Endothelial cell of hepatic sinusoid (primary cell): Measurements from ENCODE around the gene SH2B3.

Experiments
- in situ Hi-C: cut with HindIII; loops from 2 replicates; pipeline ENCODE4 v1.10.0; 2017; ENCODE audit warnings: low sequenced_read_pairs

SH2B3 gene

GRCh38 chr12:111408686-111409402 lies 3.1 kb downstream of the SH2B3 start:
- in situ Hi-C loops, result no loop called here

- in situ Hi-C loops, result no loop called here
Observed at GRCh38 chr12:111409403-111409779, 3.7 kb downstream of the SH2B3 start.

- in situ Hi-C loops, result no loop called here
Observed at GRCh38 chr12:111409780-111410430, 4.2 kb downstream of the SH2B3 start.

GRCh38 chr12:111410431-111411184 lies 4.9 kb downstream of the SH2B3 start:
- in situ Hi-C loops, result no loop called here

GRCh38 chr12:111411185-111411764 lies 5.6 kb downstream of the SH2B3 start:
- in situ Hi-C loops, result no loop called here

- in situ Hi-C loops, result no loop called here
Observed at GRCh38 chr12:111412007-111412829, 6.5 kb downstream of the SH2B3 start.

GRCh38 chr12:111412830-111413441 lies 7.2 kb downstream of the SH2B3 start:
- in situ Hi-C loops, result no loop called here

GRCh38 chr12:111413442-111414086 lies 7.8 kb downstream of the SH2B3 start:
- in situ Hi-C loops, result no loop called here

GRCh38 chr12:111414711-111415252 lies 9.1 kb downstream of the SH2B3 start:
- in situ Hi-C loops, result no loop called here

GRCh38 chr12:111417290-111417689 lies 11.6 kb downstream of the SH2B3 start:
- in situ Hi-C loops, result no loop called here

GRCh38 chr12:111417784-111418593 lies 12.3 kb downstream of the SH2B3 start:
- in situ Hi-C loops, result no loop called here

GRCh38 chr12:111418594-111418880 lies 12.8 kb downstream of the SH2B3 start:
- in situ Hi-C loops, result no loop called here

- in situ Hi-C loops, result no loop called here
Observed at GRCh38 chr12:111419784-111420183, 14.1 kb downstream of the SH2B3 start.

GRCh38 chr12:111420494-111420893 lies 14.8 kb downstream of the SH2B3 start:
- in situ Hi-C loops, result no loop called here

- in situ Hi-C loops, result no loop called here
Observed at GRCh38 chr12:111424189-111424792, 18.6 kb downstream of the SH2B3 start.

- in situ Hi-C loops, result no loop called here
Observed at GRCh38 chr12:111424793-111425251, 19.1 kb downstream of the SH2B3 start.

- in situ Hi-C loops, result no loop called here
Observed at GRCh38 chr12:111425655-111426054, 19.9 kb downstream of the SH2B3 start.
